ENCODE data around the gene SLC6A13. TPM values are rescaled to one million over a fixed set of nuclear protein-coding genes. Genes with fewer than 3 reads are reported as not detected.

Gene SLC6A13
- total and polyA plus RNA-seq, 2 donors (not counting 1 experiment from before 2014, with no cell fraction given) = 0.22 to 0.54 TPM

GRCh38 chr12:288687-289086, 26.1 kb upstream of the SLC6A13 start:
- no CpG with 5 or more reads among the region's 5 CpGs for WGBS (ENCODE audit: insufficient coverage)
- POLR2A ChIA-PET = no interaction called here
- no peak for ATAC-seq (ENCODE audit: low read depth)

More at GRCh38 chr12:288687-289086, 26.1 kb upstream of the SLC6A13 start:
- H3K4me2 ChIP-seq (replicated peaks; ENCODE audit: low read depth, low read length, poor library complexity, severe bottlenecking) = no peak overlapping the region
- TF ChIP-seq EZH2 (IDR thresholded peaks at IDR 0.05; ENCODE audit: borderline replicate concordance, insufficient read depth, low read depth, low read length, poor library complexity, severe bottlenecking) (no peak), CTCF (IDR thresholded peaks at IDR 0.05) (no peak)
- no peak for DNase-seq
- Mint-ChIP-seq H3K4me1 (peaks cover 4% of the 10 kb centered on the region), H3K27me3 (no peaks in the 10 kb centered on the region), H3K9me3 (ENCODE audit: insufficient read depth) (no peaks in the 10 kb centered on the region), H3K27ac (no peak overlapping the region), H3K4me3 (no peak overlapping the region)
- H3K27me3 ChIP-seq (replicated peaks in 1 of 4; ENCODE audit: control extremely low read depth in 1 of 4, control insufficient read depth in 3 of 4, insufficient read depth in 4 of 4, low read length in 3 of 4) = no peaks in the 10 kb centered on the region
- H3K9me3 ChIP-seq (ENCODE audit: control extremely low read depth in 1 of 3, control insufficient read depth in 2 of 3, insufficient read depth in 1 of 3, low read length in 2 of 3) = no peaks in the 10 kb centered on the region
- no peak overlapping the region for H2AFZ ChIP-seq (ENCODE audit: insufficient read depth, low read depth, low read length, poor library complexity, severe bottlenecking)
- no peak overlapping the region for H3K4me3 ChIP-seq (ENCODE audit: control extremely low read depth in 1 of 5, extremely low read depth in 1 of 5, insufficient read depth in 1 of 5, low read depth in 2 of 5, low read length in 4 of 5)
- intact Hi-C loops (cut with micrococcal nuclease) = no loop called here
- no peaks in the 10 kb centered on the region for H3K79me2 ChIP-seq (ENCODE audit: control insufficient read depth, insufficient read depth, low read length)
- no peak overlapping the region for H3K27ac ChIP-seq (ENCODE audit: low read length in 2 of 2)
- H3K4me1 ChIP-seq (ENCODE audit: control insufficient read depth in 2 of 2, insufficient read depth in 2 of 2, low read length in 2 of 2) = no peaks in the 10 kb centered on the region
- peaks cover 15 to 72% of the 10 kb centered on the region in 2 experiments for H3K36me3 ChIP-seq (replicated peaks in 1 of 2; ENCODE audit: control extremely low read depth in 1 of 2, control insufficient read depth in 1 of 2, extremely low read depth in 1 of 2, insufficient read depth in 2 of 2, low read length in 1 of 2)
- CTCF ChIA-PET = no interaction called here
- H4K20me1 ChIP-seq (ENCODE audit: control insufficient read depth, insufficient read depth, low read length, poor library complexity, severe bottlenecking) = peaks cover 22% of the 10 kb centered on the region
- no peak overlapping the region for H3K9ac ChIP-seq (ENCODE audit: low read length)

Measured in B cell (primary cell).